HL-60/S4 (cell line): ENCODE results near the gene B9D2.

ENCODE experiments used
- in situ Hi-C: fragments of 300-500 bp; cut with MboI; formaldehyde crosslinking; loops from 2 replicates; pipeline ENCODE4 v1.14.3; 2022; ENCODE audit warnings: low sequenced_read_pairs

The B9D2 gene

GRCh38 chr19:41330481-41330880 lies 33.5 kb downstream of the B9D2 start:
- in situ Hi-C loops, result no loop called here

DNA sequence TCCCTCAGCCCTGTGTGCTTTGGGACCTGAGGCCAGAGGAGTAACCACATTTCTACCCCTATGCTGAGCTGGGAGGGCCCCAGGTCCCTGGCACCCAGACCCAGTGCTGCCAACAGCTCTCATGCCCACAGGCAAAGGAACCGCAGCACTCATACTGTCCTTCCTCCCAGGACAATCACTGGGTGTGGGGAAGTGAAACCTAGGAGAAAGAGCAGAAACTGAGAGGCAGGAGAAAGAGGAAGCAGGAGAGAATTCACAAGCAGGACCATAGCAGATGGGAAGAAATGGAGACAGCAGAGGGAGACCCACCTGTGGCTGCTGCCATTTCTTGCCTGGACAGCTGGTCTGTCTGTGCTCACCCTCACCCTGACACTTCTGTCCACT lies 35.1 kb downstream of the B9D2 start:
- in situ Hi-C loops, result no loop called here

GRCh38 chr19:41328157-41328841 lies 35.6 kb downstream of the B9D2 start:
- in situ Hi-C loops, result no loop called here

DNA sequence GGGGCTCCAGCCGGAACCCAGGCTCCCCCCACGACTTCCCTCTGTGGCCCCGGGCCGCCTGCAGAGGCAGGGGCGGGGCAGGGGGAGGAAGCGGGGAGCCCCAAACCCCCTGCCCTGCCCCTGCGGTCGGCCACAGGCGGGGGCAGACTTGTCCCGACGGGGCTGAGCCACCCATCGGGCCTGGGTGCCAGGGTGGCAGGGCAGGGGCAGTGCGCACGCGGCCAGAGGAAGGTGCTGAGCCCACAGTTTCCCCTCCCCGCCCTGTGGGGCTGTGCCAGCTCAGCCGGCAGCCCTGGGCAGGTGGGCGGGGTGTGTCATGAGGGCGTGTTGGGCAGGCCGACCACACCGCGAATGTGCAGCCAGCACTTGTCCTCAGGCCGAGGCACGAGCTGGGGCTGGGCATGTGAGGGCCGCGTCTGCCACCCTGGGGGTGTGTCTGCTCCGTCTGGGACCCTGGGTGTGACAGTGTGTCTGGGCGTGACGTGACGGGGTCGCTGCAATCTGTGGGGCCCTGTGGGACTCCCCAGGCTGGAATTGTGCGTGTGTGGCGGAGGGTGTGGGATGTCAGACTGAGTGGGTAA lies 36.3 kb downstream of the B9D2 start:
- in situ Hi-C loops, result no loop called here

DNA sequence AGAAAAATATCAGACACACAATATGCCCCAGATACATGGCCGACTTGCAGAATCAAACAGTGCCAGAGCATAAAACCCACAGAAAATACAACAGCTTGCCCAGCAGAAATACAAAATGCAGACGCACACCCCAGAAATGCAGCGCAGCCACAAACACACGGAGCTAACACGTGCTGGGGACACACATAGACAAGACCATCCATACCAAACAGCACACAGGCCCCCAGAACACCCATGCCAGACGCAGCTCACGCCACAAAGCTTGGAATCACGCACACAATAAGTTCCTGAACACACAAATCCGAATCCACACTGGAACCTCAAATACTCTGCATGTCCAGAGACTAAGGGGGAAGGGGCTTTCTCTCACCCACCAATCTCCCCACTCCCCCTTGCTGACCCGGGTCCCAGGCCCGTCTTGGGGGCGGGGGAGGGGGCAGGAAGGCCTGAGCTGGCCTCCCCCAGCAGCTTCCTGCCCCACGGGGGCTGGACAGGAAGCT lies 36.8 kb downstream of the B9D2 start:
- in situ Hi-C loops, result no loop called here

GRCh38 chr19:41325947-41326706 lies 37.8 kb downstream of the B9D2 start:
- in situ Hi-C loops, result no loop called here

DNA sequence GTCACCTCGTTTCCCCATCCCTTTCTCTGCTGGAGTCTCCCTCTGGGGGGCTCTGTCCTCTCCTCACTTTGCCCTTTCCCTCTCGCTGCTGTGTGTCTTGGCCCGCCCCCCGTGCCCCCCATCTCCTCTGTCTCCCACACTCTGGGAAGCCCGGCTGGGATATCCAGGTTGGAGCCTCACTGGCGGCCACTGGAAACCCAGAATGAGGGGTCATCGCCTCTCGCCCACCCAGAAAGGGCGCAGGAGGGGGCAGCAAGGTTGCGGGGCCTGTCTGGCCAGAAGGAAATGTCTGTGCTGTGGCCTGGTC lies 38.4 kb downstream of the B9D2 start:
- in situ Hi-C loops, result no loop called here

- in situ Hi-C loops, result no loop called here
Observed at GRCh38 chr19:41324921-41325639, 38.9 kb downstream of the B9D2 start.

DNA sequence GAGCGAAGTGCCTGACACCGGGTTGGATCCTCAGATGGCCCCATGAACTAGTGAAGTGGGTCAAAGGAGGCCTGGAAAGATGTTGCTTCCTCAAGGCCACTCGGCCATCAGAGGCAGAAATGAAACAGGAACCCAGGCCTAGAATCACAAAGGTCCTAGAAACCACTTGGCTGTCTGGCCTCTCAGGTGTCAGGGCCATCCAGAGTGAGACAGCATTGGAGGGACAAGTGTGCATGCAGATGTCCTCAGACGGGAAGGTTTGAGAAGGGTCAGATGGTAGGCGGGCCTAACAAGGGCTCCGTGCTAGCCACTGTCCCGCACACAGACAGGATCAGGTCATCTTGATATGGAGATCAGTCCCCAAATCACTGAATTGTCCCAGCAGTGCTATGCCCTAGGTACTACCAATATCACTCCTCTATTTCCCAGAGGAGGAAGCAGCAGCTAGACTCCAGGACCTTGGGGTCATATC lies 39.7 kb downstream of the B9D2 start:
- in situ Hi-C loops, result no loop called here

- in situ Hi-C loops, result no loop called here
Observed at GRCh38 chr19:41323430-41324125, 40.4 kb downstream of the B9D2 start.

DNA sequence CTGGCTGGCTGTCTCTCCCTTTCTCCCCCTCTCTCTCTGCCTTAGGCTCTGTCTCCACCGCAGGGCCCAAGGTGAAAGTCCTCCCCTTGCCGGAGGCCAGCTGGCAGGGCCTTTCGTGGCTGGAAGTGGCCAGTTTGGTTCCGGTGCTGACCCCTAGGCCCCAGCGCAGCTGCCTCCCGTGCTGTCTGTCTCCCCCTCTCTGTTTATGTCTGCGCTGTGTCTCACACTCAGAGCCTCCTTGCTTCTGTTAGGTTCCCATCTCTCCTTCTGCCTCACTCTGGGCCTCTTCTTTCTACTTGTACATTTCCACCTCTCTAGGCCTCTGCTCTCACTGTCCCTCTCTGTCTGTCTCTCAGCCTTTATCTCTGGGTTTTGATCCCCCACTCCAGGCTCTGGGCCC lies 40.9 kb downstream of the B9D2 start:
- in situ Hi-C loops, result no loop called here

- in situ Hi-C loops, result no loop called here
Observed at GRCh38 chr19:41322451-41322850, 41.5 kb downstream of the B9D2 start.

DNA sequence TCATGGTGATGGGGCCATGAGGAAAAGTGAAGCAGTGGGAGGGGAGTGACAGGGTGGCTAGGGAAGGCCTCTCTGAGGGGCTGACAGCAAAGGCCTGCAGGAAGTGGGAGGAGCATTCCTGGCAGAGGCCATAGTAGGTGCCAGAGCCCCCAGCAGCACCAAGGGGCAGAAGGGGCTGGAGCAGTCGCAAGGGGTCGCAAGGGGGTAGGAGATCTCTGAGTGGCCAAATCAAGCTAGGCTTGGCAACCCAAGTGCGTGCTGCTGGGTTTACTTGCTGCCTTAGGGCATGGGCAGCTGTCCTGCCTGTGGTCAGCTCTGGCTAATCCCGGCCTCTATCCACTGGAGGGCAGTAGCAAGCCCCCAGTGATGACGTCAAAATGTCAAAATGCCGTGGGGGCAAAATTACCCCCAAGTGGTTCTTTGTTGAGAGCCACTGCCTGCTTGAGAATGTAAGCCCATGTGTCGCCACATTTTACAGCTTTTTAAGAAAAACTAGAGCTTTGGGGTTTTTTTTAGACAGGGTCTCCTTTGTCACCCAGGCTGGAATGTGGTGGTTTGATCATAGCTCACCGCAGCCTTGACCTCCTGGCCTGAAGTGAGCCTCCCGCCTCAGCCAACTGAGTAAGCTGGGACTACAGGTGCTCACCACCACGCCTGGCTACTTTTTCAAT lies 42.2 kb downstream of the B9D2 start:
- in situ Hi-C loops, result no loop called here

DNA sequence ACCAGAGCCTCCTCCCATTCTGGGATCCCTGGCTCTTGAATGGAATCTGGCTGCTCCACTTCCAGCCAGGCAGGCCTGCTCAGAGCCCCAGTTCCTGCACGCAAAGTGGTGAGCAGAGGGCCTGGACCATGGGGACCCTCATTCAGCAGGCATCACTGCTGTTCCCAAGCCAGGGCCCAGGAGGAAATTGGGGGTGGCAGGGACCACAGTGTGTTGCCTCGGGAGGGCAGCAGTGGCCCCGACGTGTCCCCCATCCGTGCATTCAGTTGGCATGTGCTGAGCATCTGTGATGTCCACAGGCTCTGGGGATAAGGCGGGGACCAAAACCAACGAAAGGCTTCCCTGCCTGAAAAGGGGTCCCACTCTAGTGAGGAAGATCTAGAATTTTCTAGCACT lies 42.7 kb downstream of the B9D2 start:
- in situ Hi-C loops, result no loop called here

GRCh38 chr19:41320568-41320967 lies 43.4 kb downstream of the B9D2 start:
- in situ Hi-C loops, result no loop called here

DNA sequence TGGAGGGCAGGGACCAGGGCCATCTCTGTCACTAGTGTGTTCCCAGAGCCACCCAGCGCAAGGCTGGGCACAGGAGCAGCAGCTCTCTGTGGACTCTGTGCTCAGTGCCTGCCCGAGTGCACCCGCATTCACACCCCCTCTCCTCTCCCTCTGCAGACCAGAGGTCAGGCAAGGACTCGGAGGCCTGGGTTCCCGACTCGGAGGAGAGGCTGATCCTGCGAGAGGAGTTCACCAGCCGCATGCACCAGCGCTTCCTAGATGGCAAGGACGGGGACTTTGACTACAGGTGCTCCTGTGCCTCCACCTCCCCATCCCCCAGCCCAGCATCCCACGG lies 43.8 kb downstream of the B9D2 start:
- in situ Hi-C loops, result no loop called here

DNA sequence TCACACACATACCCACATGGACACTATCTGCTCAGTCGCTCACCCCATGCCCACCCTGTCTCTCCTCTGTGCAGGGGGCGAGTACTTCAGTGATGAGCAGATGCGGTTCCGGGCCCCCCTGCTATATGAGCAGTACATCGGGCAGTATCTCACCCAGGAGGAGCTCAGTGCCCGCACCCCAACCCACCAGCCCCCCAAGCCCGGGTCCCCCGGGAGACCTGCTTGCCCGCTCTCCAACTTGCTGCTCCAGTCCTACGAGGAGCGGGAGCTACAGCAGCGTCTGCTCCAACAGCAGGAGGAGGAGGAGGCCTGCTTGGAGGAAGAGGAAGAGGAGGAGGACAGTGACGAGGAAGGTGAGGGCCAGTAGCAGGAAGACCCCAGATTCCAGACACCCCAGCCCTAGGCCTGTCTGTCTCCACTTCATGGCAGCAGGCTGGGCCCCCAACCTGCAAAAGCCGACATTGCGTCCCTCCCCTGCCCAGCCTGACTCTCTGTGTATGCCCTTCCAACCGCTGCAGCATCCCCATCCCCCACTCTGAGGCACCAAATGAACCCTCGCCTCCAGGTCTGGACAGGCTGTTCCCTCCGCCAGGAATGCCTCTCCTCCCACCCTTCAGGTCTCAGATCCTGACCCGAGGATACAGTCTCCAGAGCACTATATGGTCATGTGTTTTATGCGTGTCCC lies 44.3 kb downstream of the B9D2 start:
- in situ Hi-C loops, result no loop called here

- in situ Hi-C loops, result no loop called here
Observed at GRCh38 chr19:41318696-41319499, 45.1 kb downstream of the B9D2 start.

DNA sequence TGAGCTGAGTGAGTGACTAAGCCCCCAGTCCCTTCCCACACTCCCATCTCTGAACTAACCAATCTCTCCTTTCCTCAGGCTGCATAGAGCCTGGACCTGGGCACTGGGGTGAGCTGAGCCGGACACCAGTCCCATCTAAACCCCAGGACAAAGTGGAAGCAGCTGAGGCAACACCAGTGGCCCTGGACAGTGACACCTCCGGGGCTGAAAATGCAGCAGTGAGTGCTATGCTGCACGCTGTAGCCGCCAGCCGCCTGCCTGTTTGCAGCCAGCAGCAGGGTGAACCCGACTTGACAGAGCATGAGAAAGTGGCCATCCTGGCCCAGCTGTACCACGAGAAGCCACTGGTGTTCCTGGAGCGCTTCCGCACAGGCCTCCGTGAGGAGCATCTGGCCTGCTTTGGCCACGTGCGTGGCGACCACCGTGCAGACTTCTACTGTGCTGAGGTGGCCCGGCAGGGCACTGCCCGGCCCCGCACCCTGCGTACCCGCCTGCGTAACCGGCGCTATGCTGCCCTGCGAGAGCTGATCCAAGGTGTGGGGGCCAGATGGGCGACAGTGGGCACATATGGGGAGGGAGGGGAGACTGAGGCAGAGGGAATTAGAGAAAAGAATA lies 47.5 kb downstream of the B9D2 start:
- in situ Hi-C loops, result no loop called here
